ENCODE data around the gene TPRG1.

The TPRG1 gene

DNA sequence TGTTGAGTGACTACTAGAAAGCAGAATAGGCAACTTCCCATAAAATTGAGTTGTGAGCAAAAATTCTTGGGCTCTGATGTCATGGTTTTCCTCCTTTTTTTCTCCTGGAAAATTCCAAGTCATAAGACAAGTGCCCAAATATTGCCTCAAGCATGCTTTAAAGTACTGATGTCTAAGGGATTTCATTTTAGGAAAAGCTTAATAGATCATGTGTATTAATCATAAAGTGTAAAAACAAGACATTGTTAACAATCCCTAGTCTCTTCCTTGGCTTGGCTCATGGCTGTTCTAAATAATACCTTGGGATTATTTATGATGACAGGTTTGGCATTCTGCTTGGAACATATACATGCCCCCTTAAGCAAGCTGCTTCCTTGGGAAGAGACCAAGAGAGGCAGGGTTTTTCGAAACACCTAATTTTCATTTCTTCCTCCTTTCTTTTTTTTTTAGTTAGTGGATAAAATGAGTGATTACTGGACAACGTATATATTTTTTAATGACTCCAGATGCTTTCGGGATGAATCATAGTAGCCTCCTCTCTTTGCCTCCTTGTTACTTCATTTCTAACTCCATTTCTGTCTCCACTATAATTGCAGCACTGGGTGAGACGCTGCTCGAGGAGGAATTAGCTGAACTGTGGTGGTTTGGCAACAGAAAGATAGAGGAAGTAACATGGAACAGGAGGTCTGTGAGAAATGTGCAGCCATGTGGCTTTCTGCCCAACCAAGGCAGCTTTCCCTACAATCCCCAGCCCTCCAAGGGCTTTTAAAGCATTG is 104.9 kb downstream of the TPRG1 start:
- DNase-seq (ENCODE audit: low spot score), result no peak
- no peak for FAIRE-seq

DNA sequence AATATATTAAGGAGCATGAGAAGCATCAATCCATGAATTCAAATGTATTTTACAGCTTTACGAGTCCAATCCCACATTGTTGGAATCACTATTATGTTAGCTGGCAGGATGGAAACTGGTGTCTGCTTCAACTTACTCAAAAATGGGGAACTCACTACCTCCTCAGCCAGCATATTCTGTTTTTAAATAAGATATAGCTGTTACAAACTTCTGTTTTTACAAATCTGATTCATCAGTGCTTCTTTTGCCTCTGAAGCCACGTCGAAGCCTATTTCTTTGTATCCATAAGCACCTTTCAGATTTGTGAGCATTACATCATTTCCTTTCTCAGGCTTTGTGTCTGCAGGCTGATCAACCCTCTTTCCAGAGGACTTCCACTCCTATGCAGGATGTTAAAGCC is 105.9 kb downstream of the TPRG1 start:
- DNase-seq (ENCODE audit: low spot score) (no peak), FAIRE-seq (no peak)

DNA sequence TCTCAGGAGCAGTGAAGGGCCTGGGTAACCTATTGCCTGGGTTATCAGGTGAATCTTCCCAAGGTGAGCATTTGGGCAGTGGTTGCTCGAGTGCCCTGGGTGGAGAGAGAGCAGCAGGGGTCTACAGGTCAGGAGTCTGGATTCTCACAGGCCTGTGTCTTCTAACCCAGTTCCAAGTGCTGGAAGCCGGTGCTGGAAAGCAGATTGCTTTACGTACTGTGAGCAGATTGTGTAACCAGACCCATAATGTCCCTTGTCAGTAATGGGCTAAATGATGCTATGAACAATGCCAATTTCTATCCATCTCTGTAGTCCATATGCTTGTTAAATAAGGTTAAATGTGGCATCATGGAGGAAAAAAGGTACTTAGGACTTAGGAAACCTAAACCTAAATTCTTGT is 106.5 kb downstream of the TPRG1 start:
- FAIRE-seq, result no peak

DNA sequence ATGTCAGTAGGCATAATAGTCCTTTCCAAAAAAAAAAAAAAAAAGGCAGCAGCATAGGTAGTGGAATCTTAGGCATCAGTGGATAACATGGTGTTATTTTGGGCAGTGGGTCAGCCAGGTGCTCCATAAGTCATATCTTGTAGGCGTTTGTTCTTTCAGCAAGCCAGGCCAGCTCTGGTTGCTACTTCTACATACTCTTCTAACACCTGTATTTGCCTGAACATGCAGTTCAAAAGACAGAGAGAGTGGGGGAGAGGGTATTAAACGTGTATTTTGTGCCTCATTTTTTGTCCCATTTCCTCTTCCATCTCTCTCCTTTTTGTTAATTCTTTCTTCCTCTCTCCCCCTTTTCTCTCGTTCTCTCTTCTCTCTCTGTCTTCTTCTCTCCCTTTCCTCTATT is 110.4 kb downstream of the TPRG1 start:
- FAIRE-seq, result no peak

More for the DNA sequence above, 106.5 kb downstream of the TPRG1 start:
- no peak for DNase-seq (ENCODE audit: low spot score)

DNA sequence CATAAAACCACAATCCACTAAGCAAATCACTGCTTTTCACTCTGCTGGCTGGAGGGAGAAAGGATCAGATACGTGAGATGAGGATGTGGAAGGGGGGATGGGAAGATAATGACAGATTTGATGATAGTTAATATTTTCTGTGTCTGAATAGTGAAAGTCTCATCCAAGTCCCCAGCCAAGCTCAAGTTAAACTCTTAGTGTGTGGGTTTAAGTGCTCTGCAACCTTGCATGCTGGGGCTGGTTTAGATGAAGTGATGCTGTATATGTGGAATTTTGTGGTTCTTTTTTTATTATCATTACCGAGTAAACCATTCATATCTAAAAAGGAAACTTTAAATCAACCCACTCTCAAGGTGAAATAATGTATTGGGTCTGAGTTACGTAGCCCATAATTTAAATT is 111.0 kb downstream of the TPRG1 start:
- FAIRE-seq (no peak), DNase-seq (ENCODE audit: low spot score) (no peak)

More for the DNA sequence above, 110.4 kb downstream of the TPRG1 start:
- DNase-seq (ENCODE audit: low spot score), result no peak

DNA sequence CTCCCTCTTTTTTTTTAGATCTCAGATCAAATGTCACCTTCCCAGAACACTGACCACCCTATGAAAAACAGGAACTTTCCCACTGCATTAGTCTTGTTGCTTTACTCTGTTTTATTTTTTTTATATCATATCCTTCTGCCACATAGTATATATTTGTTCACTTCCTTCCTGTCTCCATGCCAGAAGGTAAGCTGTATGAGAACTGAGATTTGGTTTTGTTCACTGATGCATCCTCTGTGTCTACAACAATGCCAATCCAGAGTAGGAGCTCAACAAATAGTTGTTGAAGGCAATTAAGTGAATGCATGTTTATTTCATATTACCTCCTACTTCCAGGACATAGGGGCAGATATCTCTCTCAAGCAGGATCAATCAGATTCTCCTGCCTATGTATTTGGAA is 114.4 kb downstream of the TPRG1 start:
- DNase-seq (ENCODE audit: low spot score), result no peak
- FAIRE-seq, result no peak

DNA sequence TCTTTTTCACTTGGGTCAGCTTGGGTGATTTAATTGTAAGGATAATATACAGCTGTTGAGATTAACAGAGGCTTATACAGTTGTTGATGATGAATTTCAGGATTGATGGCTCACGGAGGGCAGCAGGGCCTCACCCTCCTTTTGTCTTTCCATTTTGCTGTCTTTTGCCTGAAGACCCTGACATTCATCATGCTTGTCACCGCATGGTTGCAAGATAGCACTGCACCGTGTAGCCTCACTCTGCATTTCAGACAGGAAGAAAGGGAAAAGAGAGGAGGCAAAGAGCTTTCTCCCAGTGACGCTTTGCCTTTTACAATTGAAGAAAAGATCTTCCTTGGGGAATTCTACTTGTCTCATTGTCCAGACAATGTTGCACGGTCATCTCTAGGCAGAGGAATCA is 115.1 kb downstream of the TPRG1 start:
- FAIRE-seq (no peak), DNase-seq (ENCODE audit: low spot score) (no peak)

DNA sequence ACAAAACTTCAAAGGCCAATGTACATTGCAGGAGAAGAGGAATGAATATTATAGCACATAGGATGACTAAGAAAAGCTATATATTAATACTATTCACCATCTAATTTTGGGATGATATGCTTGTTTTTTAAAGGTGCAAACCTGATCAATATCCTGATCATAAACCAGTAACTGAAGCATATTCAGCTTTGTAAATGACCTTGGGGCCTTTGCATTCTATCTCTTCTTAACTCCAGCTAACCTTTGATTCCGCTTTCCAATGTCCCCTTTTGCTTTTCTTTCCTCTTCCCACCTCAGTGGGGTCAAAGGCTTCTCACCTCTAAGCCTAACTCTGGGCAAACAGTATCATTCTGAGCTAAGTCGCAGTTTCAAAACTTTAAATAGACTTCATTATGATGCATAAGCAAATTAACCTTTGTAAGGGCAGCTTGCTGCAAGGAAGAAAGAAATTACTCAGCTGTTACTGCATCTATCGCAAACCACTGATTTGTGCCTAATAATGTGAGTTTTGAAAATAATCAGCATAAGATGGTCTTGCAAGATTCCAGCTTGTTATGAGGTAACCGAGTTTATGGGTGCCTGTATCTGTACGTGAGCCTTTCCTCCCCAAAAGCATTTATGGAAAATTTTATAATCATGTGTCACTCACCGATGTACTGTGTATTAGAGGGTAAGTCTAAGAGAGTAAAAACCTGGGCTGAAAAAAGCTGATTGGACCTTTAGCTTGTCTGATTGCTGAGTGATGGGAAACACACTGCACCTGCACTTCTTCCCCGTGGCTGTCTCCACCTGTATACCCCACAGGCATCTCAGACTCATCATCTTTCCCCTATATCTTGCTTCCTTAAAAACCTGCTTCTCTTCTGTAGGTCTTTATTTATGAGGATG is 116.8 kb downstream of the TPRG1 start:
- no peak for FAIRE-seq
- no peak for DNase-seq (ENCODE audit: low spot score)

DNA sequence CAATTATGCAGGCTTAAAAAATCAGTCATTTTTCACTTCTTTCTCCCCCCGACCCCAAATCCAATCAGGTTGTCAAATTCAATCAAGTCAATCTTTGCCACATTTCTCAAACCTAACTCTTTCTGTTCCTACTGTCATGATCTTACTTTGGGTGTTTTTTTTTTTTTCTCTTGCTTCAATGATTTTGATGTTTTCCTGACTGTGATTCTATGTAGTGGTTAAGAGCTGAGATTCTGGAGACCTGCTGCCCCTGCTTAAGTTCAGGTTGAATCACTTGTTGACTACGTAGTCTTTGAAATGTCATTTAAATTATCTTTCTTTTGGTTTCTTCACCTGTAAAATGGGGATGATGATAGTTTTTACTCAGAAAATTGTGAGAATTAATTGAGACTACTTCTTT is 117.5 kb downstream of the TPRG1 start:
- no peak for FAIRE-seq
- no peak for DNase-seq (ENCODE audit: low spot score)

DNA sequence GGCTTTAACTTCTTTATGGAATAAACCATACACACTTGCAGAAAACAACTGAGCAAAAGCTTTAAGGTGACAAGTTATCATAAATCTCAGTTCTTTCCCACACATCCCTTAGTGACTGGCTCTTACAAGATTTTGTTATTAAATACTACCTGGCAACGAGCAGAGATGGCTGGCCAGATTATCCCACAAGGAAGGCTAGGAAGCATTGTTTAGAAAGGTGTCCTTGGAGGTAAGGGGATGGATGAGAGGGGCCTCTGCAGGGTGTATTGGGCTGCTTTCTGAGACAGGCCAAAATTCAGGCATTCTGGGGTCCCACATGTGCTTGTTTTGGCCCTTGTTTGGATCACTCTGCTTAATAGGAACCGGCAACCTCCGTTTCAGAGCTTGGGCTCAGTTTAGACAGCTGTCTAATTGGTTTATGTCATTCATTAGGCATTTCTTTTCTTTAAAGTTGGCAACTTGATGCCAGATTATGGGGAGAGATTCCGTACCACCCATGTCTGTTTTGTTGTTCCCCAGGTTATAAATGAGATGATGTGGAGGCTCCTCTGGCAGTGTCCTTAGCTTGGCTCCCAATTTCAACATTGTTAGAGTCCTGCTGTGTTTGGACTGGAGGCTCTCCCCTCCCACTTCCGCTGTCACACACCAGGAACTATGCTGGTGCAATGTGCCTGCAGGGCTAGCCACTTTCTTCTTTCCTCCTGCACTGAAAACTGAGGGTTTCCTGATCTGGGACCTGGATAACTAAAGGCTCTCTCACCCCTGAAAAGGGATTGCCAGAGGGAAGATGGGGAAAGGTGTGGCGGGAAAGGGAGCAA is 121.1 kb downstream of the TPRG1 start:
- no peak for DNase-seq (ENCODE audit: low spot score)
- no peak for FAIRE-seq

DNA sequence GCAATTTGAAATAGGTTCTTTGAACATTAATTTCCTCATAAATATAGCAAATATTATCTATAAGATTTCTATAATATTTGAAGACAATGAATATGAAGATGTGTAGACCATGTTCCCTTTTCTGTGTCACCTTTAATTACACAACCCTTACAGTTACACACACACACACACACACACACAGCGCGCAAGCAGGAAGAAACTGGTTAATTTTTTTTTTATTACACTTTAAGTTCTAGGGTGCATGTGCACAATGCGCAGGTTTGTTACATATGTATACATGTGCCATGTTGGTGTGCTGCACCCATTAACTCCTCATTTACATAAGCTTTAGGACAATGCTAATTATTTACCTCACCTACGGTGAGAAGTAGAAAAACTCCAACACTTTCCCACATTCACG is 122.9 kb downstream of the TPRG1 start:
- DNase-seq (ENCODE audit: low spot score), result no peak
- FAIRE-seq, result no peak

DNA sequence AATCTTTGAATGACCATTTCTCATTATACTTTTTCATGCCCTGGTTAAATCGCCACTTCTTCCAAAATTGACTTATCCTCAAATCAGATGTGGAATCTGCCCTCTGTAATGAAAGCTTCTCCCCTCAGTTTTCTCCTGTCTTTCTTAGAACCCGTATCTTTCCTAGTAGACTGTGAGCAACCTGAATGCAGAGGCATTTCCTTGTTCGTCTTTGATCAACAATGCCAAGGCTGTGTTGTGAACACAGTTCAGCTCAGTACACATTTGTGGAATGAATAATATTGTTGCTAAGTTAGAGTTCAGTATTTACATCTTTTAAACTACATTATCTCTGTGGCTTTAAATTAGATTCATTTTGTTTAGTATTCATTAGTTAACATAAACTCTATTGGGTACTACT is 123.3 kb downstream of the TPRG1 start:
- no peak for DNase-seq (ENCODE audit: low spot score)
- FAIRE-seq, result no peak

DNA sequence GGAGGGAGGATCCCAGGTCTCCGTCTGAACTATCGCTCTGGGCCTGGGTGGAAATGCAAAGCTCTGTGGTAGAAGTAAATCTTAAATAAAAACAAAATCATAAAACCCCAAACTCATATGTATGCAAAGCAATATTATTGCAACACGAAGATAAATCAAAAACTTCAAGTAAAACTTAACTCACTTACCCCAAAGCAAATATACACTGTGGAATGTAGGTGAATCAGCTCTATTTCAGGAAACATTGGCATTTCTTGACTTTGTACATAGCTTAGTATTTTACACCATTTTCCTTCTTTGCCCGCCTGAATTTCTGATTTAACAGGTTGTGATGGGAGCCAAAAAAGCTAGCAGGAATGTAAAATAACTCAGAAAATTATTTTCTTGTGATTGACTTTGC is 126.2 kb downstream of the TPRG1 start:
- DNase-seq (ENCODE audit: low spot score) (no peak), FAIRE-seq (no peak)

DNA sequence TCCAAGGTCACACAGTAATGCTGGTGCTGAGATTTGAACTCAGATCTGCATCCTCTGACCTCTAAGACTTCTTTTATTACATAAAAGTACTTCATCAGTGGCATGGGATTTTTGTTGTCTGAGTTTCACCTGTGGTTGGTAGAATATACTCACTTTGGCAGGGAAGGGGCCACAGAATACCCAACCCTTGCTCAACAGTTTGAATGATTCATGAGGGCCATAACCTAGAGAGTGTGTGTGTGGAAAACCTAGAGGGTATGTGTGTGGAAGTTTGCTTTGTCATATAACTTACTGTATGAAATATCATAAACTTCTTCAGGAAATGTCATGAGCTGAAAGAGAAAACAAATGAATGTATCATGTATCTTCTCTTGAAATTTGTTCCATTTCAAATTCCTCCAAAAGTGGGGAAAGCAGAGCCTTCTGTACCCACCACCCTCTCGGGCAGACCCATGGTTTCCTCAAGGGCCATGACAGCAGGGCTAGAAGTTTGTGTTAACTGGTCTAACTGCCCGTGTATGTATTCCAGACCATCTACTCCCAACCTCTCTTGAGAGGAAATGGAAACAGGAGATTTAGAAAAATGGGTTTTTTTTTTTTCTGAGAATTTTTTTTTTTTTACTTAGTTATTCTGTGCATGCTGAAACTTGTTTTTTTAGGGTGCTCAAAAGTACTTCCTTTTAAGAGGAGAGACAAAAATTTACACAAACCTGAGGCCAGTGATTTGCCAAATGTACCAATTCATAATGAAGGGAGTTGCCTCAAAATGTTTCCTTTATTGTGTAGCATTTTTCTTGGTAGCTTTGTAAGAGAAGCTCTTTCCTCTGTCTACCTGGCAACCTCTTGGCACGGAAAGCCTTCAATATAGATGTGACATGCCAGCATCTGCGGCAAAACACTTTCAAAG is 127.0 kb downstream of the TPRG1 start:
- DNase-seq (ENCODE audit: low spot score) (no peak), FAIRE-seq (no peak)

DNA sequence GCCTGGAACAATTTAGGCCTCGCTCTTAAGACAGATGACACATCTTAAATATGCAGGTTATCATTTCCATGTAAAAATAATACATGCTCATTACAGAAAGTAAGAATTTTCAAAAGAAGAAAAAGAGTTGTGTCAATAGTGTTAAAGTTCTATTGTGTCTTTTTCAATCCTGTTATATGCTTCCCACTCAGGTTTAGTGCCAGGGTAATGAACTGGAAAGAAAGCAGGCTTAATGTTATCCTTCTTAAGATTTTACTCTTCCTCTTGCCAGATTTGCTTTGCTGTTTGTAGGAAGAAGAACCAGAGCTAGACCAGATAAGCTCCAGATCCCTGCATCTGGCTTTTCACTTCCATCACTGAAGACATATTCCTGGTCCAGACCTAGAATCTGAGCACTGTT is 128.6 kb downstream of the TPRG1 start:
- FAIRE-seq (no peak), DNase-seq (ENCODE audit: low spot score) (no peak)

DNA sequence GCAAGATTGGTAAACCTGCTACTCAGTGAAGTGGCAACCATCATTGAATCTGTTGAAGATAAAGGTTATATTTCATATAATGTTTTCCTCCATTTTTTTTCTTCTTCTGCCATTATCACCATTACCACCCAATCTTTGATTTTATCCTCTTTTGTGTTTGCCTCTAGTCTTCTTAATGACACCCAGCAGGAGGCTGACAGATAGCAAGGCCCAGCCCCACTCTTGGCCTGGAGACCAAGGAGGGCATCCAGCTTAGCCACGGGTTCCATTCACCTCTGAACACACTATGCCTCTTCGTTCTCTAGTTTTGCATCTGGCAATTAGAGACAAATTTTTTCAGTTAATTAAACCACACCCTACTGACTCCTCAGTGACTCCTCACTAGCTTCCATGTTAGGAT is 129.7 kb downstream of the TPRG1 start:
- DNase-seq (ENCODE audit: low spot score) (no peak), FAIRE-seq (no peak)

DNA sequence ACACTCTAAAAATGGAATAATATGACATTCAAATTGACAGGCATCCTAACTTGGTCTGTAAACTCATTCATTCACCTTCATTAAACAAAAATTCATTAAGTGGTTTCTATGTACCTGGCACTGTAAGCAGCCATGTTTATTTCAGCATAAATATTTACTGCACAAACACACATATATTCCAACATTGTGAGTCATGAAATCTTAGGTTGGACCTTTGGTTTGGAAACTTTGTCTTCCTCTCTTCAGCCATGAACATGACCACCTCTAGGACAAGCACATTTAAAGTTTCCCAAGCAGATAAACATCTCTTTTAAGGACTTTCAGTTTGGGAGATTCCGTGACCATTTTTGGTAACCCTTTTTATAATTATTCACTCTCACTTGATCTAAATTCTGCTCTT is 131.8 kb downstream of the TPRG1 start:
- FAIRE-seq (no peak), DNase-seq (ENCODE audit: low spot score) (no peak)

DNA sequence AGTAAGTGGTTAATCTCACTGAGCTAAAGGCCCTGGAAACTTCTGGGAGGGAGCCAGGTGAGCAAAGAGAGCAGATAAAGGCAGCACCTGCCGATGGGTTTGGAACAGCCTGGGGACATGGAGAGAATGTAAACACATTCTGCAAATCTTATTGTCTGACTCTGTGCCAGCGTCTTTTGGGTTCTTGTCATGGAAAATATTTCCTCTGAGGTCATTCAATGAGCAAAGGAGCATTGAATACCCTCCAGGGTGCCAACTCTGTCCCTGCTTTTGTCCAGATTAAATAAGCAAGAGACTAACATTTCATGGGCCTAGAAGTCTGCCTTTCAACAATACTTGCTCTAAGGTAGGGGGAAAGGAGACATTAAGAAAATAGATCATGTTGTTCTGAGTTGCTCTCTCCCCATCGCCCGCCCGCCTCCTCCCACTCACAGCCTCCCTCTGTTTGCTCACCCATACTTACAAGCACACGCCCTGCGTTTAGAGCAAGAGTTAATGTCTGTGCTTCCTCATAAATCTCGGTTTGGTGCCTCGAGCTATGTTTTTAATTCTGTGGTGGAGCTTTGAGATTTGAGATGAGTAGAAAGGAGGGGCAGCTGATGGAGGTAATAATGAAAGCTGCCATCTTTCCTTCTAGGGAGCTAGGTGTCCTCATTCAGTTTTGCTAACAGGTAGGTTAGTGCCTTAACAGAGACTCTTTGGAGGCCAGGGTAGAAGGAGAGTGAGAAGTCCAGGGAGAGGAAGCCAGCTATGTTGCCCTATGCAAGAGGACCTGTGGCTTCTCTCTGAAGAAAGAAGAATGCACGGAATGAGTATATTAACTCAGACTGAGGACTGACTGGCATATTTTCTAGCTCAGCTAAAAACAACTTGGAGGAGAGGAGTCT is 132.9 kb downstream of the TPRG1 start:
- DNase-seq (ENCODE audit: low spot score), result no peak
- no peak for FAIRE-seq

DNA sequence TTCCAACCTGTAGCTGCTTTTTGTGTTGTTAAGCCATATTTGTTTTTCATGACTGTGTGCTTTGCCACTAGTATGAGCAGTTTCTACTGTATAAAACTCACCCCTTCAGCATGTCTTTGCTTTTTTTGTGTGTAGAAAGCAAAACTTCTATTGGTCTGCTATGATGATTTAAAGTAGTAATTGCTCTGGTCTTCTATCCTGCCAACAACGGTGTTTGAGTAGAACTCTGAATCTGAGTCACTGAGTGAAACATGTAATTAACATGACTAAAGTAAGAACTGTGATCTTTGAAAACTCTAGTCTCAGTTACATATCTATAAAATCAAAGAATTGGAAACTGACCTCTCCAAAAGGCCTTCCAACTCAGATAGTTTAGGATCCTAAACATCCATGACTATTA is 133.6 kb downstream of the TPRG1 start:
- DNase-seq (ENCODE audit: low spot score) (no peak), FAIRE-seq (no peak)

DNA sequence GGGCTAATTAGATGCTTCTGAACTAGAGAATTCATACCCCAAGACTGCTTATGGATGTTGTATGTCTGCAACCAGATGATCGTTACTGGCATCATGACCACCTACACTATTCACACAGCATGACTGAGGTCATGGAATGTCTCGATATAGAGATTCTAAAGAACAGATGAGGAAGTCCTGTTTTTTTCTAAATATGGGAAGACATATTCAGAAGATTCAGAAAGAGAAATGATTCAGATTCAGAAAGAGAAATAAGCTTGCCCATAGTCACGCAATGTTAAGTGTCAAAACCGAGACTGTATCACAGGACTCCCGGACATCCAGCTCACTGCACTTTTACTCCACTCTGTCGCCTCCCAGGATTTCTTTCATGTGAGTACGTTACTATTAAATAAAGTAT is 136.2 kb downstream of the TPRG1 start:
- FAIRE-seq, result no peak

More for the DNA sequence above, 136.2 kb downstream of the TPRG1 start:
- DNase-seq (ENCODE audit: low spot score), result no peak

Measured in RCC 7860 (cell line).